ENCODE results near the gene HNMT. TPM values are rescaled to one million over a fixed set of nuclear protein-coding genes. Genes with fewer than 3 reads are reported as not detected.

The HNMT gene
- total and polyA plus RNA-seq, 2 of the 13 experiments (the other 11 are each of a cell fraction or from before 2014, with no cell fraction given): 279 to 309 TPM

DNA sequence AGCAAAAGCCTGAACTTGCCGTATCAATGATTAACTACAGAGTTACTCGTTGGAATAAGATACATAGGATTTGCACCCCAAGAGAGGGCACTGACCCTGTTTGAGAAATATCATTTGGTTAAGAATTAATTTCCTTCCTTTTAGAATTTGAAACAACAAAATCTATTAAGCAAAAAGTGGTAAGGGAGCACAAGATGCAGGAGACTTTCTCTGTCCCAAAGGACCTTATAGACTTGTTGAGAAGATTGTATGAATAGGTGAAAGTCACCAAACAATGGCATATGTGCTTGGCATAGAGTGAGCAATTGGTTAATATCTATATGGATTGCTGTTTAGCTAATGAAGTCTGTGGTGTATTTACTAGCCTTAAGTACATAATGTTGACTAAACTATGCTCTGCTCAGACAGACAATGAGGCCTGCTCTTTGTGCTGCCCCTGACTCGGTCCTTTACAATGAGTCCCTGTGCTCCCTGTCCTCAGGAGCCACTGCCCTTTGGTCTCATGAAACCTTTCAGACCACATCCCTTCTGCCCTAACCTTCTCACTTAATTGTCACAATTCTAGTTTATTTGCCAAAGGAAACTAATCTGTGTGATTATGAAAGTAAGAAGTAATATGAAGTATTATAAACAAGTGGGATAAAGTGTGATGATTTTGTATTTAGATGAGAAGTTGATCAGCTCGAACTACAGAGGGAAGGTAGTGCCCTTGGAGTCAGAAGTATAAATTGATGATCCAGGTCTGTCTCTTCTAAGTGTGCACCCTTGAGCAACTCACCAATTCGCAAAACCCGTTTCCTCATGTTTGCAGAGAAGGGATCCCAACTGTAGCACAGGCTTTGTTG lies 21.2 kb upstream of the HNMT start (continued):
- TF ChIP-seq CSRNP2 (CRISPR knock-in tag; conservative IDR thresholded peaks at IDR 0.05; ENCODE audit: low read depth) (no peak), RBFOX2 (IDR thresholded peaks at IDR 0.05; ENCODE audit: low read depth, low read length) (peak; percentile 92), ZNF614 (CRISPR knock-in tag; IDR thresholded peaks at IDR 0.05; ENCODE audit: borderline replicate concordance) (0 out of 2 replicates have a peak, but pooled peaks have one; percentile 54), RFX1 (IDR thresholded peaks at IDR 0.05) (no peak), ZMAT3 (CRISPR knock-in tag; conservative IDR thresholded peaks at IDR 0.05) (peak; percentile 48; the same call in 1 of the 2 replicates)

- ChIA-PET POLR2A (interaction anchor here (1.0 to 19.0 kb wide), 14 partner anchors 9 to 551 kb away, joined by 3 to 733 read pairs (median 8); partner anchors contain the start of gene HNMT), CTCF (ENCODE audit: low intra/inter-chr PET ratio, low total read pairs) (no interaction called here)
- intact Hi-C loops (cut with micrococcal nuclease; ENCODE audit: unreplicated experiment): loop anchor here (1.0 kb wide), 4 partner anchors 15 to 34 kb away; partner anchors contain the start of gene HNMT
- Histone ChIP-seq H3K27me3 (ENCODE audit: control insufficient read depth in 1 of 2, insufficient read depth in 2 of 2, low read length in 2 of 2) (no peaks in the 10 kb centered on the region), H3K27ac (ENCODE audit: extremely low read length, insufficient read depth, low read length) (peak overlapping the region; percentile 99), H3K36me3 (replicated peaks in 1 of 2; ENCODE audit: control insufficient read depth in 1 of 2, insufficient read depth in 2 of 2, low read length in 2 of 2) (no peaks in the 10 kb centered on the region), H4K20me1 (ENCODE audit: insufficient read depth, low read length) (no peaks in the 10 kb centered on the region), H3K4me2 (ENCODE audit: low read depth, low read length) (peak overlapping the region; percentile 84), H2AFZ (ENCODE audit: low read length) (no peak overlapping the region), H3K9ac (ENCODE audit: insufficient read depth, low read depth, low read length) (peak overlapping the region; percentile 83), H3K4me1 (ENCODE audit: insufficient read depth, low read length) (peaks cover 92% of the 10 kb centered on the region), H3K4me3 (replicated peaks in 1 of 3; ENCODE audit: insufficient read depth in 1 of 3, low read depth in 2 of 3, low read length in 3 of 3) (peak overlapping the region in 1 of 3 experiments; percentile 60; a peak in 2 of 6 replicates), H3K9me3 (ENCODE audit: low read length) (no peaks in the 10 kb centered on the region), H3K79me2 (ENCODE audit: insufficient read depth, low read length) (peaks cover 24% of the 10 kb centered on the region)
- DNase-seq (ENCODE audit: low spot score) (no peak), FAIRE-seq (no peak), ATAC-seq (no peak)
- BruUV-seq (replicated peaks): TSS peak; percentile 79
- in situ Hi-C loops (cut with HindIII; ENCODE audit: extremely low pct_ligation_motif_present, low pct_unique_long_range_greater_than_20kb): no loop called here
- 96% methylated on average over 2 of the region's 2 CpGs for WGBS (ENCODE audit: low lambda C conversion rate)
- TF ChIP-seq ZNF713 (CRISPR knock-in tag; IDR thresholded peaks at IDR 0.05) (no peak), TAF1 (CRISPR knock-in tag; IDR thresholded peaks at IDR 0.05) (peak; percentile 44; the same call in 1 of the 2 replicates), KLF16 (CRISPR knock-in tag; IDR thresholded peaks at IDR 0.05) (0 out of 4 replicates have a peak, but pooled peaks of 1 of the 2 experiments have one; percentile 8), ZNF792 (CRISPR knock-in tag; IDR thresholded peaks at IDR 0.05) (peak; percentile 5; the same call in 1 of the 2 replicates), RCOR2 (CRISPR knock-in tag; IDR thresholded peaks at IDR 0.05) (0 out of 2 replicates have a peak, but pooled peaks have one; percentile 0), ZSCAN22 (CRISPR knock-in tag; IDR thresholded peaks at IDR 0.05) (no peak), NKX3-1 (CRISPR knock-in tag; IDR thresholded peaks at IDR 0.05) (no peak), ATF7-NPFF (CRISPR knock-in tag; IDR thresholded peaks at IDR 0.05; ENCODE audit: low read depth) (no peak), YY1 (IDR thresholded peaks at IDR 0.05; ENCODE audit: insufficient read depth, insufficient replicate concordance, low read depth, low read length) (peak; percentile 34), ZNF33A (CRISPR knock-in tag; IDR thresholded peaks at IDR 0.05; ENCODE audit: borderline replicate concordance) (no peak), ZFP1 (CRISPR knock-in tag; IDR thresholded peaks at IDR 0.05) (0 out of 2 replicates have a peak, but pooled peaks have one; percentile 32), ZNF605 (CRISPR knock-in tag; IDR thresholded peaks at IDR 0.05) (0 out of 2 replicates have a peak, but pooled peaks have one; percentile 89)
- TF ChIP-seq, protein P1, sequence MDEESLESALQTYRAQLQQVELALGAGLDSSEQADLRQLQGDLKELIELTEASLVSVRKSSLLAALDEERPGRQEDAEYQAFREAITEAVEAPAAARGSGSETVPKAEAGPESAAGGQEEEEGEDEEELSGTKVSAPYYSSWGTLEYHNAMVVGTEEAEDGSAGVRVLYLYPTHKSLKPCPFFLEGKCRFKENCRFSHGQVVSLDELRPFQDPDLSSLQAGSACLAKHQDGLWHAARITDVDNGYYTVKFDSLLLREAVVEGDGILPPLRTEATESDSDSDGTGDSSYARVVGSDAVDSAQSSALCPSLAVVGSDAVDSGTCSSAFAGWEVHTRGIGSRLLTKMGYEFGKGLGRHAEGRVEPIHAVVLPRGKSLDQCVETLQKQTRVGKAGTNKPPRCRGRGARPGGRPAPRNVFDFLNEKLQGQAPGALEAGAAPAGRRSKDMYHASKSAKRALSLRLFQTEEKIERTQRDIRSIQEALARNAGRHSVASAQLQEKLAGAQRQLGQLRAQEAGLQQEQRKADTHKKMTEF (CRISPR knock-in tag; IDR thresholded peaks at IDR 0.05): 0 out of 2 replicates have a peak, but pooled peaks have one; percentile 48
Measured at GRCh38 chr2:137943678-137944347, 20.5 kb upstream of the HNMT start.

Measured in HepG2 (cell line).